H9 (cell line): ENCODE measurements around the gene PCARE. TPM values are rescaled to one million over a fixed set of nuclear protein-coding genes. Genes with fewer than 3 reads are reported as not detected.

Source experiments
- DNase-seq: peaks from one replicate; pipeline ENCODE4 v3.0.0-alpha.2; 2017
- H2AFZ ChIP-seq: one replicate; pipeline ENCODE4 v1.6.1; 2013; ENCODE audit warnings: mild to moderate bottlenecking, low read length, control low read depth, moderate library complexity
- H2AK5ac ChIP-seq: 2 replicates; pipeline ENCODE4 v1.6.1; 2013; ENCODE audit warnings: low read length, control low read depth, mixed read lengths; ENCODE audit not compliant: insufficient read length
- H2BK120ac ChIP-seq: one replicate; pipeline ENCODE4 v1.6.1; 2013; ENCODE audit warnings: low read depth, mild to moderate bottlenecking, low read length, control low read depth, inconsistent platforms; ENCODE audit not compliant: poor library complexity, severe bottlenecking
- H2BK12ac ChIP-seq: 2 replicates; pipeline ENCODE4 v1.6.1; 2013; ENCODE audit warnings: low read length, control low read depth, mixed read lengths, low read depth; ENCODE audit not compliant: insufficient read length
- H2BK15ac ChIP-seq: 2 replicates; pipeline ENCODE4 v1.6.1; 2013; ENCODE audit warnings: low read depth, low read length, control low read depth
- H2BK20ac ChIP-seq: one replicate; pipeline ENCODE4 v1.6.1; 2013; ENCODE audit warnings: low read depth, mild to moderate bottlenecking, low read length, control low read depth, inconsistent platforms; ENCODE audit not compliant: poor library complexity, severe bottlenecking
- H2BK5ac ChIP-seq: 2 replicates; pipeline ENCODE4 v1.6.1; 2013; ENCODE audit warnings: low read length, control low read depth, mixed read lengths; ENCODE audit not compliant: insufficient read length
- H3K14ac ChIP-seq: 2 replicates; pipeline ENCODE4 v1.6.1; 2013; ENCODE audit warnings: low read length, control low read depth; ENCODE audit not compliant: insufficient read depth
- H3K18ac ChIP-seq: 2 replicates; pipeline ENCODE4 v1.6.1; 2013; ENCODE audit warnings: low read depth, mild to moderate bottlenecking, mixed read lengths, low read length, control low read depth; ENCODE audit not compliant: insufficient read length
- H3K23ac ChIP-seq: 2 replicates; pipeline ENCODE4 v1.6.1; 2013; ENCODE audit warnings: low read length, control low read depth, mixed read lengths, low read depth; ENCODE audit not compliant: insufficient read length
- H3K23me2 ChIP-seq: 2 replicates; pipeline ENCODE4 v1.6.1; 2013; ENCODE audit warnings: low read depth, mild to moderate bottlenecking, mixed read lengths, low read length, control low read depth; ENCODE audit not compliant: insufficient read length, poor library complexity, severe bottlenecking
- H3K27ac ChIP-seq: 2 replicates; pipeline ENCODE4 v1.5.1; 2013; ENCODE audit warnings: low read length, control low read depth, mixed read lengths, low read depth; ENCODE audit not compliant: insufficient read length
- H3K27me3 ChIP-seq: 2 replicates; pipeline ENCODE4 v1.6.1; 2013; ENCODE audit warnings: low read length, control low read depth, inconsistent platforms; ENCODE audit not compliant: insufficient read depth
- H3K4ac ChIP-seq: 2 replicates; pipeline ENCODE4 v1.6.1; 2013; ENCODE audit warnings: low read depth, mild to moderate bottlenecking, control low read depth, inconsistent platforms, low read length, moderate library complexity
- H3K4me1 ChIP-seq: 2 replicates; pipeline ENCODE4 v1.6.1; 2013; ENCODE audit warnings: low read length, control low read depth, inconsistent platforms; ENCODE audit not compliant: insufficient read depth
- H3K4me2 ChIP-seq: 2 replicates; pipeline ENCODE4 v1.6.1; 2013; ENCODE audit warnings: low read length, control low read depth, mixed read lengths; ENCODE audit not compliant: insufficient read length, insufficient read depth
- H3K56ac ChIP-seq: 2 replicates; pipeline ENCODE4 v1.6.1; 2013; ENCODE audit warnings: low read depth, mild to moderate bottlenecking, mixed read lengths, low read length, control low read depth; ENCODE audit not compliant: insufficient read length
- H3K79me1 ChIP-seq: 2 replicates; pipeline ENCODE4 v1.6.1; 2013; ENCODE audit warnings: low read depth, mild to moderate bottlenecking, moderate library complexity, low read length, control low read depth, inconsistent platforms; ENCODE audit not compliant: insufficient read depth, poor library complexity, severe bottlenecking
- H3K79me2 ChIP-seq: 2 replicates; pipeline ENCODE4 v1.6.1; 2013; ENCODE audit warnings: low read length, control low read depth, inconsistent platforms; ENCODE audit not compliant: insufficient read depth
- H3K9ac ChIP-seq: 2 replicates; pipeline ENCODE4 v1.6.1; 2013; ENCODE audit warnings: low read length, control low read depth, mixed read lengths; ENCODE audit not compliant: insufficient read length; ENCODE audit errors: extremely low read depth
- H3K9me3 ChIP-seq: one replicate; pipeline ENCODE4 v1.6.1; 2013; ENCODE audit warnings: low read depth, low read length, inconsistent platforms; ENCODE audit not compliant: control insufficient read depth
- H3T11ph ChIP-seq: one replicate; pipeline ENCODE4 v1.6.1; 2013; ENCODE audit warnings: mild to moderate bottlenecking, low read length, control low read depth, inconsistent platforms
- H4K20me1 ChIP-seq: one replicate; pipeline ENCODE4 v1.6.1; 2013; ENCODE audit not compliant: control insufficient read depth, insufficient read length, insufficient read depth
- H4K5ac ChIP-seq: 2 replicates; pipeline ENCODE4 v1.6.1; 2013; ENCODE audit warnings: low read depth, mild to moderate bottlenecking, mixed read lengths, low read length, control low read depth; ENCODE audit not compliant: insufficient read length
- H4K8ac ChIP-seq: replicated peaks from 2 replicates; pipeline ENCODE4 v1.6.1; 2013; ENCODE audit warnings: low read length, control low read depth, mixed read lengths, low read depth; ENCODE audit not compliant: insufficient read length
- H4K91ac ChIP-seq: 2 replicates; pipeline ENCODE4 v1.6.1; 2013; ENCODE audit warnings: low read depth, mild to moderate bottlenecking, moderate library complexity, mixed read lengths, low read length, control low read depth; ENCODE audit not compliant: insufficient read length
- H3K27ac Mint-ChIP-seq, 3 experiments: 2 replicates in 2 of 3; 3 replicates in 1 of 3; pipeline ENCODE4 v1.8.0; 2020 to 2021; ENCODE audit warnings: mixed read lengths in 3 of 3, mild to moderate bottlenecking in 1 of 3, moderate library complexity in 1 of 3
- H3K27me3 Mint-ChIP-seq: 2 replicates; pipeline ENCODE4 v1.8.0; 2021; ENCODE audit warnings: low read depth, mild to moderate bottlenecking, moderate library complexity, mixed read lengths
- H3K36me3 Mint-ChIP-seq, 3 experiments: 2 replicates in 2 of 3; 3 replicates in 1 of 3; pipeline ENCODE4 v1.8.0; 2020 to 2021; ENCODE audit warnings: low read depth in 3 of 3, mixed read lengths in 3 of 3; ENCODE audit not compliant: insufficient read depth in 1 of 3
- H3K4me1 Mint-ChIP-seq, 2 experiments: 2 replicates each; pipeline ENCODE4 v1.8.0; 2020; ENCODE audit warnings: mixed read lengths in 2 of 2
- H3K4me3 Mint-ChIP-seq, 2 experiments: 2 replicates in 1 of 2; 3 replicates in 1 of 2; pipeline ENCODE4 v1.8.0; 2020 to 2021; ENCODE audit warnings: mild to moderate bottlenecking in 2 of 2, mixed read lengths in 2 of 2, moderate library complexity in 1 of 2
- H3K9me3 Mint-ChIP-seq, 2 experiments: 2 replicates in 1 of 2; 3 replicates in 1 of 2; pipeline ENCODE4 v1.8.0; 2020; ENCODE audit warnings: mild to moderate bottlenecking in 2 of 2, mixed read lengths in 2 of 2, moderate library complexity in 1 of 2
- WGBS: extraction: QIAGEN DNeasy Blood & Tissue Kit; methylation state at CpG from one replicate; pipeline ENCODE4 v1.1.7; 2013; ENCODE audit warnings: missing lambda C conversion rate, low lambda C conversion rate, mixed read lengths; ENCODE audit not compliant: insufficient read length; ENCODE audit errors: extremely low coverage; 5-methylcytosine and 5-hydroxymethylcytosine counted together
- total RNA-seq: library from RNA; stranded (reverse); gene quantifications from 2 replicates; pipeline ENCODE4 v1.2.1, GENCODE V29; 2021
- TF ChIP-seq, protein P1 (sequence below): fragments of 200-600 bp; sonication (generic); conservative IDR thresholded peaks from 3 replicates; pipeline ENCODE4 v1.8.0; 2021; ENCODE audit warnings: antibody characterized with exemption, mild to moderate bottlenecking

Gene PCARE
- total RNA-seq, 1 experiment from 2014 or later: not detected

- Histone ChIP-seq H3K23me2 (no peaks in the 10 kb centered on the region), H3K4me1 (peaks cover 4% of the 10 kb centered on the region; the same call in 1 of the 2 replicates), H3K18ac (no peak overlapping the region), H4K91ac (no peak overlapping the region), H3K4ac (no peak overlapping the region), H3K23ac (no peak overlapping the region), H2BK12ac (no peak overlapping the region), H2BK20ac (no peak overlapping the region), H3T11ph (no peak overlapping the region), H2AFZ (no peak overlapping the region), H3K9ac (no peak overlapping the region), H2BK5ac (no peak overlapping the region), H4K20me1 (no peaks in the 10 kb centered on the region), H3K9me3 (no peaks in the 10 kb centered on the region), H3K4me2 (no peak overlapping the region), H3K14ac (no peak overlapping the region), H3K79me1 (no peaks in the 10 kb centered on the region), H4K8ac (no peak overlapping the region), H3K56ac (no peak overlapping the region), H3K79me2 (no peaks in the 10 kb centered on the region), H2BK120ac (no peak overlapping the region), H2BK15ac (no peak overlapping the region), H2AK5ac (no peak overlapping the region), H3K27ac (no peak overlapping the region), H3K27me3 (no peaks in the 10 kb centered on the region), H4K5ac (no peak overlapping the region)
- H3K27ac Mint-ChIP-seq: no peak overlapping the region; a peak in 1 of 7 replicates
- peaks cover 20% of the 10 kb centered on the region in 2 experiments for H3K4me1 Mint-ChIP-seq
- no peak for DNase-seq
- TF ChIP-seq, protein P1, sequence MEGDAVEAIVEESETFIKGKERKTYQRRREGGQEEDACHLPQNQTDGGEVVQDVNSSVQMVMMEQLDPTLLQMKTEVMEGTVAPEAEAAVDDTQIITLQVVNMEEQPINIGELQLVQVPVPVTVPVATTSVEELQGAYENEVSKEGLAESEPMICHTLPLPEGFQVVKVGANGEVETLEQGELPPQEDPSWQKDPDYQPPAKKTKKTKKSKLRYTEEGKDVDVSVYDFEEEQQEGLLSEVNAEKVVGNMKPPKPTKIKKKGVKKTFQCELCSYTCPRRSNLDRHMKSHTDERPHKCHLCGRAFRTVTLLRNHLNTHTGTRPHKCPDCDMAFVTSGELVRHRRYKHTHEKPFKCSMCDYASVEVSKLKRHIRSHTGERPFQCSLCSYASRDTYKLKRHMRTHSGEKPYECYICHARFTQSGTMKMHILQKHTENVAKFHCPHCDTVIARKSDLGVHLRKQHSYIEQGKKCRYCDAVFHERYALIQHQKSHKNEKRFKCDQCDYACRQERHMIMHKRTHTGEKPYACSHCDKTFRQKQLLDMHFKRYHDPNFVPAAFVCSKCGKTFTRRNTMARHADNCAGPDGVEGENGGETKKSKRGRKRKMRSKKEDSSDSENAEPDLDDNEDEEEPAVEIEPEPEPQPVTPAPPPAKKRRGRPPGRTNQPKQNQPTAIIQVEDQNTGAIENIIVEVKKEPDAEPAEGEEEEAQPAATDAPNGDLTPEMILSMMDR: no peak
- no peaks in the 10 kb centered on the region for H3K9me3 Mint-ChIP-seq
- peaks cover 3% of the 10 kb centered on the region for H3K27me3 Mint-ChIP-seq
- no peaks in the 10 kb centered on the region for H3K36me3 Mint-ChIP-seq
- no CpG with 5 or more reads among the region's 8 CpGs for WGBS
- no peak overlapping the region for H3K4me3 Mint-ChIP-seq
These were observed 23.7 kb downstream of the PCARE start for GRCh38 chr2:29050591-29050990.
